Esophagus (tissue), 2 donors: ENCODE measurements around the gene IL27RA. TPM values are rescaled to one million over a fixed set of nuclear protein-coding genes. Genes with fewer than 3 reads are reported as not detected.

ENCODE experiments used
- H3K27ac ChIP-seq, 2 donors: one replicate each; pipeline ENCODE4 v1.5.1; 2013; ENCODE audit warnings: low read depth in 2 of 2, mild to moderate bottlenecking in 2 of 2, inconsistent platforms in 1 of 2, low read length in 1 of 2, moderate library complexity in 1 of 2
- H3K27me3 ChIP-seq, 2 donors: one replicate each; pipeline ENCODE4 v1.6.1; 2013; ENCODE audit warnings: low read length in 2 of 2, control low read depth in 1 of 2, mild to moderate bottlenecking in 1 of 2; ENCODE audit not compliant: insufficient read depth in 2 of 2, control insufficient read depth in 1 of 2
- H3K36me3 ChIP-seq, 2 donors: one replicate each; pipeline ENCODE4 v1.6.1; 2013; ENCODE audit warnings: low read length in 1 of 2; ENCODE audit not compliant: control insufficient read depth in 2 of 2, insufficient read depth in 2 of 2
- H3K4me1 ChIP-seq, 2 donors: one replicate each; pipeline ENCODE4 v1.6.1; 2013; ENCODE audit warnings: low read length in 1 of 2; ENCODE audit not compliant: control insufficient read depth in 2 of 2, insufficient read depth in 2 of 2
- H3K4me3 ChIP-seq, 2 donors: one replicate each; pipeline ENCODE4 v1.5.1; 2013; ENCODE audit warnings: low read length in 2 of 2, mild to moderate bottlenecking in 2 of 2, low read depth in 1 of 2, moderate library complexity in 1 of 2
- H3K9me3 ChIP-seq, 2 donors: one replicate each; pipeline ENCODE4 v1.6.1; 2013; ENCODE audit warnings: mild to moderate bottlenecking in 2 of 2, low read depth in 1 of 2, low read length in 1 of 2, moderate library complexity in 1 of 2; ENCODE audit not compliant: control insufficient read depth in 2 of 2, insufficient read depth in 1 of 2
- WGBS, 2 donors: extraction: QIAGEN DNeasy Blood & Tissue Kit; methylation state at CpG; one replicate each; pipeline ENCODE4 v1.1.7; 2013; 5-methylcytosine and 5-hydroxymethylcytosine counted together
- polyA plus RNA-seq, 2 donors: library from polyadenylated mRNA; stranded (reverse); fragments of 200-250 nt; gene quantifications; one replicate each; pipeline ENCODE4 v1.2.3, GENCODE V29; 2013
- donor health status: healthy with polysubstance abuse.
- donor health status: Bipolar disorder and iron deficiency.

Gene IL27RA
- polyA plus RNA-seq, 2 donors = 1.3 to 2.3 TPM

DNA sequence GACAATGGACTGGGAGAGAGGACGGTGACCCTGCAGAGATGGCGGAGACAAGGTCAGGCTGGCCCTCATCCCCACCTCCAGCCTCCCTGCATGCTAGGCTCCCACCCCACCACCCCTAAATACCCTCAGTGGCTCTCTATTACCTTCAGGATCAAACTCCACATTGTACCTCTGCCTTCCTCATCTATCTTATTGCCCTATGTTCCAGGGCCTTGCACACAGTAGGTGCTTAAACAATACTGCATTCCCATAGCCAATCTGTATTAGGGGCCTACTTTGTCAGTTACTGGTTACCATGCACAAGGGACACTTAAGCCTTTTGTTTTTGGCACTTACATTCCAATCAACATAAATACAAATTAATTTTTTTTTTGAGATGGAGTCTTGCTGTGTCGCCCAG is 23.8 kb downstream of the IL27RA start:
- WGBS, 2 donors = 87 to 90% methylated on average over 3 of the region's 3 CpGs
- Histone ChIP-seq H3K27ac (no peak overlapping the region), H3K9me3 (peaks cover 0 to 2% of the 10 kb centered on the region in 2 donors), H3K36me3 (peaks cover 0 to 2% of the 10 kb centered on the region in 2 donors), H3K27me3 (peaks cover 0 to 6% of the 10 kb centered on the region in 2 donors), H3K4me3 (no peak overlapping the region), H3K4me1 (peaks cover 0 to 11% of the 10 kb centered on the region in 2 donors)

DNA sequence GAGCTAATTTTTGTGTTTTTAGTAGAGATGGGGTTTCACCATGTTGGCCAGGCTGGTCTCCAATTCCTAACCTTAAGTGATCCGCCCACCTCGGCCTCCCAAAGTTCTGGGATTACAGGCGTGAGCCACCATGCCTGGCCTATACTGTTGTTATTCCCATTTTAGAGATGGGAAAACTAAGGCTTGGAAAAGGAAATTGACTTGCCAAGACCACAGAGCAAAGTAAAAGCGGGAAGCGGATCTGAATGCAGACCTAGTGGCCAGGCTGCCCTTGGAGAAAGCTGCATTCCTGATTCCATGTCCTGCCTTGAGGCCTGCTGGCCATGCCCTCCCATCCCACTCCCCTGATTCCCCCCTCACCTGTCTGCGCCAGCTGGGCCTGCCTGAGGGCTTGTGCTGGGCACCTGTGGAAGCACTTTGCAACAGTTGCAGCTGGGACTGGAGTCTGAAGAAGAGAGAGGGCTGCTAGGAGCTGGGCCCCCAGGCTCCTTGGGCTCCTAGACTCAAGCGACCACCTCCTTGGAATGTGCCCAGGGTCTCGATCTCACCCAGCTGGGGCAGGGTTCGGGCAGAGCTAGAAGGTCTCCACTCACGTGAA is 24.6 kb downstream of the IL27RA start:
- H3K36me3 ChIP-seq = no peaks in the 10 kb centered on the region
- H3K4me1 ChIP-seq = peaks cover 0 to 11% of the 10 kb centered on the region in 2 donors
- H3K27ac ChIP-seq = no peak overlapping the region
- WGBS, 2 donors = 92 to 95% methylated on average over 10 of the region's 10 CpGs
- peaks cover 0 to 2% of the 10 kb centered on the region in 2 donors for H3K9me3 ChIP-seq
- H3K27me3 ChIP-seq = peaks cover 0 to 6% of the 10 kb centered on the region in 2 donors
- H3K4me3 ChIP-seq = no peak overlapping the region

DNA sequence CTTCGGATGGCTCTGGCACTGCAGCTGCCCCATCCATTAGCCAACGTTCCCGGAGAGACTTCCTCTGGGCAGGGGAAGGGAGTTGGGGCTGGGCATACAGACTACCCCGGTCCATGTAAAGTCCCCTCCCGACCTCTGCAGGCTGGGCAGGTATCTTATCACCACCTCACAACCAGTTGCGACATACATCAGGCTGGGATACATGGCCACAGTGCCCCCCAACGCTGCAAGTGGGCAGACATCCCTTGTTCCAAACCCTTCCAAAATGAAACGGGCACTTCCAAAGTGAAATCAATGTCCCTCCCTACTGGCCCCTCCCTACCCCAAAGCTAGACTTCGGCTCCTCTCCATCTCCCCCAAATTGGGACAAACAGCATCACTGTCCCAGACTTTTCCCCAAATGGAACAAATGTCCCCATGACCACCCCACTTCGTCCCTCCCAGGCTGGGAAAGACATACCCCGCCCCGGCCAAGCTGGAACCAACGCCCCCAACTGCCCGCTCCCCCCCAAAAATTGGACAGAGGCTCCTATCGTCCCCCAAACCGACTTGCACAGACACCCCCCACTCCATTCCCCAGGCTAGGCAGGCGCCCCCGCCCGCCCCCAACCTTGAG is 25.3 kb downstream of the IL27RA start:
- H3K9me3 ChIP-seq = peaks cover 0 to 2% of the 10 kb centered on the region in 2 donors
- no peaks in the 10 kb centered on the region for H3K36me3 ChIP-seq
- WGBS, 2 donors = 32 to 37% methylated on average over 19 of the region's 19 CpGs
- peaks cover 0 to 11% of the 10 kb centered on the region in 2 donors for H3K4me1 ChIP-seq
- H3K27me3 ChIP-seq = peaks cover 0 to 6% of the 10 kb centered on the region in 2 donors
- H3K4me3 ChIP-seq = no peak overlapping the region
- H3K27ac ChIP-seq = no peak overlapping the region

DNA sequence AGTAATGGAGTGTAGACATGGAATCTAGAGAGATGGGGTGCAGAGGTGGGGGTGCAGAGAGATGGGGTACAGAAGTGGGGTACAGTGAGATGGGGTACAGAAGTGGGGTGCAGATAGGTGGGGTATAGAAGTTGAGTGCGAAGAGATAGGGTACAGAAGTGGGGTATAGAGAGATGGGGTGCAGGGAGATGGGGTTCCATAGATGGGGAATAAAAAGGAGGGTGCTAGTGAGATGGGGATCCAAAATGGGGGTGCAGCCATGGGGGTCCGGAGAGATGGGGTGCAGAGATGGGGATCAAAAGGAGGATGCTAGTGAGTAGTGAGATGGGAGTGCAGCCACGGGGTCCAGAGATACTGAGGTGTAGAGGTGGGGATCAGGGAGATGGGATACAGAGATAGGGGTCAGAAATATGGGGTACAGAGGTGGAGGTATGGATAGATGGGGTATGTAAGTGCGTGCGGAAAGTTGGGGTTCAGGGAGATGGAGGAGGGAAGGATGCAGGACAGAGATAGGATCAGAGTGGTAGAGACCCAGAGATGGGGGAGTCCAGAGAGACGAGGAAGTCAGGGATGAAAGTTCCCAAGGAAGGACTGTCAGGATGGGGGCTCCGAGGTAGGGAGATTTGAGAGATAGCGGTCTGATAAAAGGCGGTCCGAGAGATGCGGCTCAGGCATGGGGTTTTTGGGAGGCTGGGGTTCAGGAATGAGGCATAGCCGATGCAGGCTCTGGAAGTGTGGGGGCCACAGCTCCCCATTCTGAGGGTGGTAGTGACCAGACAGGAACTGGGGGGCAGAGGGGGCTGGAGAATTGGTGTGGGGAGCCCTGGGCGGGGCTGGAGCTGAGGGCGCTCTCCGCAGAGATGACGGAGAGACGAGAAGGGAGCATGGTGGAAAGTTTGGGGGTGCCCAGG is 26.9 kb downstream of the IL27RA start:
- Histone ChIP-seq H3K4me3 (no peak overlapping the region), H3K9me3 (no peaks in the 10 kb centered on the region), H3K36me3 (no peaks in the 10 kb centered on the region), H3K27ac (no peak overlapping the region), H3K27me3 (peaks cover 0 to 6% of the 10 kb centered on the region in 2 donors), H3K4me1 (peaks cover 0 to 11% of the 10 kb centered on the region in 2 donors)
- WGBS, 2 donors = 28 to 29% methylated on average over 17 of the region's 17 CpGs

- H3K36me3 ChIP-seq = no peaks in the 10 kb centered on the region
- H3K4me1 ChIP-seq = peaks cover 0 to 11% of the 10 kb centered on the region in 2 donors
- peaks cover 0 to 6% of the 10 kb centered on the region in 2 donors for H3K27me3 ChIP-seq
- H3K9me3 ChIP-seq = no peaks in the 10 kb centered on the region
- 19 to 21% methylated on average over 15 of the region's 15 CpGs for WGBS, 2 donors
- no peak overlapping the region for H3K27ac ChIP-seq
- H3K4me3 ChIP-seq = no peak overlapping the region
Measured at GRCh38 chr19:14059093-14059480, 27.5 kb downstream of the IL27RA start.

- no peaks in the 10 kb centered on the region for H3K9me3 ChIP-seq
- peaks cover 0 to 11% of the 10 kb centered on the region in 2 donors for H3K4me1 ChIP-seq
- peaks cover 0 to 6% of the 10 kb centered on the region in 2 donors for H3K27me3 ChIP-seq
- H3K36me3 ChIP-seq = no peaks in the 10 kb centered on the region
- H3K4me3 ChIP-seq = no peak overlapping the region
- WGBS, 2 donors = 38 to 48% methylated on average over 8 of the region's 8 CpGs
- no peak overlapping the region for H3K27ac ChIP-seq
Measured at GRCh38 chr19:14059652-14060155, 28.1 kb downstream of the IL27RA start.

GRCh38 chr19:14061081-14061749 is 29.7 kb downstream of the IL27RA start:
- WGBS, 2 donors = 42 to 55% methylated on average over 9 of the region's 9 CpGs
- Histone ChIP-seq H3K4me3 (no peak overlapping the region), H3K4me1 (peaks cover 0 to 11% of the 10 kb centered on the region in 2 donors), H3K27me3 (peaks cover 0 to 6% of the 10 kb centered on the region in 2 donors), H3K9me3 (no peaks in the 10 kb centered on the region), H3K36me3 (no peaks in the 10 kb centered on the region), H3K27ac (no peak overlapping the region)

GRCh38 chr19:14061751-14062557 is 30.4 kb downstream of the IL27RA start, which contains the start of gene PALM3:
PALM3 (minus strand) TSS chr19:14062076; CDS start chr19:14061980, 96 bp downstream.
- Histone ChIP-seq H3K4me3 (no peak within 1 kb of the TSS), H3K4me1 (peaks cover 0 to 11% of the 10 kb centered on the region in 2 donors), H3K36me3 (no peaks in the 10 kb centered on the region), H3K27ac (no peak within 1 kb of the TSS), H3K9me3 (no peaks in the 10 kb centered on the region), H3K27me3 (peaks cover 0 to 6% of the 10 kb centered on the region in 2 donors)
- 41 to 48% methylated on average over 19 of the region's 19 CpGs for WGBS, 2 donors
